ENCODE measurements around the gene UCHL3.

UCHL3 gene

DNA sequence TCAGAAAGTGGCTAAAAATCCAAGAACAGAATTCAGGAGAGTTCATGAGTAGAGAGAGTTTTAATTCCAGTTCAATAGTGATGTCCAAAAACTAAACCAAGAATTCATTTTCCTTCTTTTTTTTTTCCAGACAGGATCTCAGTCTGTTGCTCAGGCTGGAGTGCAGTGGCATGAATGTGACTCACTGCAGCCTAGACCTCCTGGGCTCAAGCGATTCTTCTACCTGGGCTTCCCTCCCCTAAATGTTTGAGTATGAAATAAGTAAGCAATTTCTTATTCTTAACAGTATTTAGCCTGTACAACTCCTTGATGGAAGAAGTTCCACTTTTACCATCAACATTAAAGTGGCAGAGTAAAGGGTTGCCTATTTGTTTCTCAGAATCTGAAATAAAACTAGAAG, 15.7 kb upstream of the UCHL3 start:
- Histone ChIP-seq H3F3A (ENCODE audit: low read depth) (no peaks in the 10 kb centered on the region), H3K9me2 (replicated peaks; ENCODE audit: low read depth, low read length) (no peaks in the 10 kb centered on the region), H2AFZ (ENCODE audit: low read length) (no peak overlapping the region), H3K27me3 (ENCODE audit: insufficient read depth, low read length, poor library complexity, severe bottlenecking) (no peaks in the 10 kb centered on the region), H3K9me3 (ENCODE audit: insufficient read depth, low read depth, low read length) (no peaks in the 10 kb centered on the region), H3K4me3 (ENCODE audit: low read length, poor library complexity, severe bottlenecking) (no peak overlapping the region), H3K4me1 (ENCODE audit: insufficient read depth, low read length, poor library complexity, severe bottlenecking) (peaks cover 41% of the 10 kb centered on the region), H3K36me3 (ENCODE audit: insufficient read depth, low read length) (0 out of 2 replicates have a peak, but pooled peaks cover 3% of the 10 kb centered on the region), H3K4me2 (ENCODE audit: low read depth, low read length, poor library complexity, severe bottlenecking) (peak overlapping the region; percentile 87), H3K79me2 (ENCODE audit: insufficient read depth, low read length) (peaks cover 38% of the 10 kb centered on the region), H4K20me1 (ENCODE audit: insufficient read depth, low read length, poor library complexity, severe bottlenecking) (peaks cover 31% of the 10 kb centered on the region), H3K9ac (ENCODE audit: low read depth, low read length, poor library complexity, severe bottlenecking) (no peak overlapping the region)
- no peak for TF ChIP-seq EZH2phosphoT487 (IDR thresholded peaks at IDR 0.05; ENCODE audit: borderline replicate concordance)
- TF ChIP-seq, protein P1, sequence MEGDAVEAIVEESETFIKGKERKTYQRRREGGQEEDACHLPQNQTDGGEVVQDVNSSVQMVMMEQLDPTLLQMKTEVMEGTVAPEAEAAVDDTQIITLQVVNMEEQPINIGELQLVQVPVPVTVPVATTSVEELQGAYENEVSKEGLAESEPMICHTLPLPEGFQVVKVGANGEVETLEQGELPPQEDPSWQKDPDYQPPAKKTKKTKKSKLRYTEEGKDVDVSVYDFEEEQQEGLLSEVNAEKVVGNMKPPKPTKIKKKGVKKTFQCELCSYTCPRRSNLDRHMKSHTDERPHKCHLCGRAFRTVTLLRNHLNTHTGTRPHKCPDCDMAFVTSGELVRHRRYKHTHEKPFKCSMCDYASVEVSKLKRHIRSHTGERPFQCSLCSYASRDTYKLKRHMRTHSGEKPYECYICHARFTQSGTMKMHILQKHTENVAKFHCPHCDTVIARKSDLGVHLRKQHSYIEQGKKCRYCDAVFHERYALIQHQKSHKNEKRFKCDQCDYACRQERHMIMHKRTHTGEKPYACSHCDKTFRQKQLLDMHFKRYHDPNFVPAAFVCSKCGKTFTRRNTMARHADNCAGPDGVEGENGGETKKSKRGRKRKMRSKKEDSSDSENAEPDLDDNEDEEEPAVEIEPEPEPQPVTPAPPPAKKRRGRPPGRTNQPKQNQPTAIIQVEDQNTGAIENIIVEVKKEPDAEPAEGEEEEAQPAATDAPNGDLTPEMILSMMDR (conservative IDR thresholded peaks at IDR 0.05; ENCODE audit: low read length) = no peak

DNA sequence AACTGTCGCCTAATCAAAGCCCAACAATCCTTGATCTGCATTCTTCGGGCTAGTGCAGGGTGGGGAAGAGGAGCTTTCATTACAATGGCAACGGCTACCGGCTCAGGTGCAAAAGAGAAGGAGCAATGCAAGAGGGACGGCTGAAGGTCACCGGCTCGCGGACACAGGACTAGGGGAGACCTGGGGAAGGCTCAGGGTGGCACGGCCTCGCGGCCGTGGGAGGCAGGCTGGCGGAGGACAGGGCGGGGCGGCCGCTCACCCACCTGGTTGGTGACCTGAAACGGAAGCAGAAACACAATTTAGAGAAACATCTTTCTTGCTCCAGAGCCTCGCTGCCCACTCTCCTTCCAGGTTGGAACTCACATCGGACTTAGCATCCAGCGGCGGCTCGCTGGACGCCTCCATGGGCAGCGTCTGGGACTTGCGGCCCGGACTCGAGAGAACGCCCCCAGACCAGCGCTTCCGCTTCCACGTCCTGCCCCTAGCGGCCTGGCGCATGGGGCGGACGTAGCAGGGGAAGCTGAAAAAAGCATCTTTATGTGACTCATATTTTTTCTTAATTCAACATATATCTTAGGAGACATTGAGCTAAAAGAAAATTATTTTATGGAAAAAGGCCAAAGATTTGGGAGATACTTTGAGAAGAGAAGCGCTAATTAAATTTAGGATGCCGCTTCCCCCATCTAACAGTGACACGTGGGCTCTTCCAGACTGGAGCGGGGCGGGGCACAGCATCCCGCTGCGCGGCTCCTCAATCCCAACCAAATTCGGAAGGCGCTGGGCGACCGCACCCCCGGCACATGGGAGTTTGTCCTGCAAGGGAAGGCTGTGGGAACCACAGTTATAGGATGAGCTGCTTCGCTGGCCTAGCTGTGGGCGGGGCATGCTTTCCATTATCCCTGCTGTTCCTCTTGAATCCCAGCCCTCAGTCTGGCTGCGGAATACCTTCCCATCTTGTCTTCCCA, 11.9 kb upstream of the UCHL3 start, which contains the start of gene COMMD6:
Gene COMMD6 (minus strand): TSS at position 441 of the 965 bp plus-strand sequence. CDS start 36 bp downstream, at position 405.
- H3K4me1 ChIP-seq (ENCODE audit: insufficient read depth, low read length, poor library complexity, severe bottlenecking) = peaks cover 28% of the 10 kb centered on the region
- no peaks in the 10 kb centered on the region for H3F3A ChIP-seq (ENCODE audit: low read depth)
- no peaks in the 10 kb centered on the region for H3K36me3 ChIP-seq (ENCODE audit: insufficient read depth, low read length)
- peak within 1 kb of the TSS; percentile 87 for H3K4me2 ChIP-seq (ENCODE audit: low read depth, low read length, poor library complexity, severe bottlenecking)
- no peaks in the 10 kb centered on the region for H3K9me2 ChIP-seq (replicated peaks; ENCODE audit: low read depth, low read length)
- TF ChIP-seq, protein P1 (conservative IDR thresholded peaks at IDR 0.05; ENCODE audit: low read length) = 0 out of 2 replicates have a peak, but pooled peaks have one; percentile 13
- TF ChIP-seq EZH2phosphoT487 (IDR thresholded peaks at IDR 0.05; ENCODE audit: borderline replicate concordance) = no peak
- H3K9ac ChIP-seq (ENCODE audit: low read depth, low read length, poor library complexity, severe bottlenecking) = peak within 1 kb of the TSS; percentile 80
- peak within 1 kb of the TSS; percentile 92 for H3K4me3 ChIP-seq (ENCODE audit: low read length, poor library complexity, severe bottlenecking)
- H3K9me3 ChIP-seq (ENCODE audit: insufficient read depth, low read depth, low read length) = no peaks in the 10 kb centered on the region
- no peaks in the 10 kb centered on the region for H3K27me3 ChIP-seq (ENCODE audit: insufficient read depth, low read length, poor library complexity, severe bottlenecking)
- H4K20me1 ChIP-seq (ENCODE audit: insufficient read depth, low read length, poor library complexity, severe bottlenecking) = peaks cover 31% of the 10 kb centered on the region
- peak within 1 kb of the TSS; percentile 97 for H2AFZ ChIP-seq (ENCODE audit: low read length)
- peaks cover 38% of the 10 kb centered on the region for H3K79me2 ChIP-seq (ENCODE audit: insufficient read depth, low read length)

DNA sequence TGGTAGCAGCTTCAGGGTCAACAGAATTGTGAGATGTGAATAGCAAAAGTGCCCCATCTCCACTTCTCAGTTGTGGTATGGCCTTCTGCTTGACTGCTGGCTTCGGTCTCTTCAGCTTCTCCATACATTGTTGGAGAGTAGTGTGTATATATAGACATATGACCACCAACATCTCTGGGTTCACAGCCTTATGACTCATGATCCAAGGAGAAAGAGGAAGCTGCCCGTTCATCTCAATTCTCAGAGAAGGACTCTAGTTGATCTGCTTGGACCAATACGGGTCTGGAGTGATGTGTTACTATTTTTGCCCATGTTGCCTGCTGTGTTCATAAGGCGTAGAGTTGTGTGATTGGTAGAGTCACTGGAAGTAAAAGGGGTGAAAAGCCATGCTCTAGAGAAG, 8.3 kb upstream of the UCHL3 start:
- Histone ChIP-seq H3F3A (ENCODE audit: low read depth) (no peaks in the 10 kb centered on the region), H2AFZ (ENCODE audit: low read length) (no peak overlapping the region), H3K9ac (ENCODE audit: low read depth, low read length, poor library complexity, severe bottlenecking) (no peak overlapping the region), H3K9me2 (replicated peaks; ENCODE audit: low read depth, low read length) (no peaks in the 10 kb centered on the region), H3K4me1 (ENCODE audit: insufficient read depth, low read length, poor library complexity, severe bottlenecking) (peaks cover 12% of the 10 kb centered on the region), H3K36me3 (ENCODE audit: insufficient read depth, low read length) (no peaks in the 10 kb centered on the region), H3K9me3 (ENCODE audit: insufficient read depth, low read depth, low read length) (no peaks in the 10 kb centered on the region), H3K4me3 (ENCODE audit: low read length, poor library complexity, severe bottlenecking) (no peak overlapping the region), H3K4me2 (ENCODE audit: low read depth, low read length, poor library complexity, severe bottlenecking) (no peak overlapping the region), H3K27me3 (ENCODE audit: insufficient read depth, low read length, poor library complexity, severe bottlenecking) (no peaks in the 10 kb centered on the region), H3K79me2 (ENCODE audit: insufficient read depth, low read length) (peaks cover 13% of the 10 kb centered on the region), H4K20me1 (ENCODE audit: insufficient read depth, low read length, poor library complexity, severe bottlenecking) (peaks cover 10% of the 10 kb centered on the region)
- TF ChIP-seq EZH2phosphoT487 (IDR thresholded peaks at IDR 0.05; ENCODE audit: borderline replicate concordance) = no peak
- TF ChIP-seq, protein P1 (conservative IDR thresholded peaks at IDR 0.05; ENCODE audit: low read length) = no peak

Measured in Loucy (cell line).